GM19452 (cell line): ENCODE data around the gene IFNL1.
"Not testable (repeated sequence)": the region's sequence is repeated elsewhere in the genome, so short reads cannot be mapped to it uniquely, and the experiment has no call there.

Source experiments
- ATAC-seq: cut with Tn5 transposase; IDR thresholded peaks from one replicate; pipeline ENCODE4 v1.9.1; 2021; ENCODE audit not compliant: unreplicated experiment

The IFNL1 gene

GRCh38 chr19:39328046-39328705, 32.0 kb downstream of the IFNL1 start:
- no peak for ATAC-seq

GRCh38 chr19:39329948-39330347, 33.7 kb downstream of the IFNL1 start:
- ATAC-seq, result no peak

GRCh38 chr19:39332293-39332692, 36.1 kb downstream of the IFNL1 start:
- no peak for ATAC-seq

- ATAC-seq, result not testable (repeated sequence)
These were observed 36.5 kb downstream of the IFNL1 start for GRCh38 chr19:39332738-39333137.

GRCh38 chr19:39333507-39333906, 37.3 kb downstream of the IFNL1 start:
- ATAC-seq, result no peak

GRCh38 chr19:39334444-39334976, 38.3 kb downstream of the IFNL1 start:
- no peak for ATAC-seq

- ATAC-seq, result no peak
These were observed 39.0 kb downstream of the IFNL1 start for GRCh38 chr19:39335168-39335548.

- ATAC-seq, result no peak
These were observed 40.3 kb downstream of the IFNL1 start for GRCh38 chr19:39336483-39336882.

- no peak for ATAC-seq
These were observed 43.5 kb downstream of the IFNL1 start for GRCh38 chr19:39339674-39340073.

GRCh38 chr19:39340156-39340555, 43.9 kb downstream of the IFNL1 start:
- not testable (repeated sequence) for ATAC-seq

- no peak for ATAC-seq
These were observed 45.0 kb downstream of the IFNL1 start for GRCh38 chr19:39341129-39341718.

GRCh38 chr19:39341719-39342604, 45.8 kb downstream of the IFNL1 start, which contains the start of gene SAMD4B:
TSS of gene SAMD4B (plus strand) at chr19:39342421. CDS start at chr19:39356894, 14,473 bp downstream.
- ATAC-seq, result peak; percentile 87

GRCh38 chr19:39342647-39343305, 46.6 kb downstream of the IFNL1 start:
- no peak for ATAC-seq

- ATAC-seq, result no peak
These were observed 49.7 kb downstream of the IFNL1 start for GRCh38 chr19:39345956-39346355.

GRCh38 chr19:39347332-39348164, 51.3 kb downstream of the IFNL1 start:
- no peak for ATAC-seq
